BE2C (cell line): ENCODE results near the gene PPP1R3C.

Source experiments
- DNase-seq: peaks from one replicate; pipeline ENCODE4 v3.0.0-alpha.2; 2020
- H3K27me3 ChIP-seq: fragments of 250-450 bp; sonication (Bioruptor Pico); 2 replicates; pipeline ENCODE4 v1.5.1; 2020; ENCODE audit warnings: mild to moderate bottlenecking
- H3K36me3 ChIP-seq: fragments of 250-450 bp; sonication (Bioruptor Pico); 2 replicates; pipeline ENCODE4 v1.5.1; 2020; ENCODE audit warnings: mild to moderate bottlenecking
- H3K4me1 ChIP-seq: fragments of 250-450 bp; sonication (Bioruptor Pico); 2 replicates; pipeline ENCODE4 v1.5.1; 2020
- H3K4me3 ChIP-seq: 2 replicates; pipeline ENCODE4 v1.5.1; 2011; ENCODE audit warnings: low read depth, low read length
- H3K9me3 ChIP-seq: fragments of 250-450 bp; sonication (Bioruptor Pico); 2 replicates; pipeline ENCODE4 v1.5.1; 2020
- TF ChIP-seq, protein P1 (sequence below): IDR thresholded peaks from 2 replicates; pipeline ENCODE4 v1.5.1; 2012; ENCODE audit warnings: mild to moderate bottlenecking, low read depth, low read length

The PPP1R3C gene

GRCh38 chr10:91589658-91590035 is 43.2 kb downstream of the PPP1R3C start:
- H3K4me1 ChIP-seq = peaks cover 19% of the 10 kb centered on the region

DNA sequence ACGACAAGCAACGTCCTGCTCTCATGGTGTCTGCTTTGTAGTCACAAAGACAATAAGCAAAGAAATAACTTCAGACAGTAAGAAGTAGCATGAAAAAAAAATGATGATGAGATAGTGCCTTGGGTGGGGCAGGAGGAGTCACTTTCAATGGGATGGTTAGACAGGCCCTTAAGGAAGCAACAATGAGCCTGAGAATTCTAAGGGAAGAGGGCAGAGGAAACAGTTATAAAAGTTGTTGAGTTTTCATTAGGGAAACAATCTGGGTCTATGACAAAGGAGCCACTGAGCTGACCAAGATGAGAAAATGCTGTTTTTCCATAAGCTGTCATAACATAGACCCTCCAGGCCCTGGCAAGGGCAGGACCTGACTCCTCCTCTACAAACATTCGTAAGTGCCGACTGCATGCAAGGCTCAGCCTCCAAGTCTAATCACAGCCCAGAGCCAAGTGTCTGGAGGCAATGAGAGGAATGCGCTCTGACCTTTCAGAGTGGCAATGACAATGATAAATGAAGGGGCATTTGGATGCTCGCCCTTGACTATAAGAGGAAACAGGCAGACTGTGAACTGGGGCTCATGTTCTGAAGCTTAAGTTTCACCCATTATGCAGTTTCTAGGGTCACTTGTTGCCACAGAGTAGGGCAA is 43.7 kb downstream of the PPP1R3C start:
- no peaks in the 10 kb centered on the region for H3K9me3 ChIP-seq
- H3K4me3 ChIP-seq = no peak overlapping the region
- H3K36me3 ChIP-seq = no peaks in the 10 kb centered on the region
- no peaks in the 10 kb centered on the region for H3K27me3 ChIP-seq
- no peak for DNase-seq
- peaks cover 19% of the 10 kb centered on the region for H3K4me1 ChIP-seq
- TF ChIP-seq, protein P1, sequence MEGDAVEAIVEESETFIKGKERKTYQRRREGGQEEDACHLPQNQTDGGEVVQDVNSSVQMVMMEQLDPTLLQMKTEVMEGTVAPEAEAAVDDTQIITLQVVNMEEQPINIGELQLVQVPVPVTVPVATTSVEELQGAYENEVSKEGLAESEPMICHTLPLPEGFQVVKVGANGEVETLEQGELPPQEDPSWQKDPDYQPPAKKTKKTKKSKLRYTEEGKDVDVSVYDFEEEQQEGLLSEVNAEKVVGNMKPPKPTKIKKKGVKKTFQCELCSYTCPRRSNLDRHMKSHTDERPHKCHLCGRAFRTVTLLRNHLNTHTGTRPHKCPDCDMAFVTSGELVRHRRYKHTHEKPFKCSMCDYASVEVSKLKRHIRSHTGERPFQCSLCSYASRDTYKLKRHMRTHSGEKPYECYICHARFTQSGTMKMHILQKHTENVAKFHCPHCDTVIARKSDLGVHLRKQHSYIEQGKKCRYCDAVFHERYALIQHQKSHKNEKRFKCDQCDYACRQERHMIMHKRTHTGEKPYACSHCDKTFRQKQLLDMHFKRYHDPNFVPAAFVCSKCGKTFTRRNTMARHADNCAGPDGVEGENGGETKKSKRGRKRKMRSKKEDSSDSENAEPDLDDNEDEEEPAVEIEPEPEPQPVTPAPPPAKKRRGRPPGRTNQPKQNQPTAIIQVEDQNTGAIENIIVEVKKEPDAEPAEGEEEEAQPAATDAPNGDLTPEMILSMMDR = no peak

More at GRCh38 chr10:91589658-91590035, 43.2 kb downstream of the PPP1R3C start:
- TF ChIP-seq, protein P1 = no peak
- Histone ChIP-seq H3K27me3 (no peaks in the 10 kb centered on the region), H3K4me3 (no peak overlapping the region), H3K36me3 (no peaks in the 10 kb centered on the region), H3K9me3 (no peaks in the 10 kb centered on the region)
- DNase-seq = no peak

- no peak for DNase-seq
- TF ChIP-seq, protein P1 = no peak
- Histone ChIP-seq H3K36me3 (no peaks in the 10 kb centered on the region), H3K4me1 (peaks cover 19% of the 10 kb centered on the region), H3K27me3 (no peaks in the 10 kb centered on the region), H3K9me3 (no peaks in the 10 kb centered on the region), H3K4me3 (no peak overlapping the region)
These were observed 44.9 kb downstream of the PPP1R3C start for GRCh38 chr10:91587710-91588638.

DNA sequence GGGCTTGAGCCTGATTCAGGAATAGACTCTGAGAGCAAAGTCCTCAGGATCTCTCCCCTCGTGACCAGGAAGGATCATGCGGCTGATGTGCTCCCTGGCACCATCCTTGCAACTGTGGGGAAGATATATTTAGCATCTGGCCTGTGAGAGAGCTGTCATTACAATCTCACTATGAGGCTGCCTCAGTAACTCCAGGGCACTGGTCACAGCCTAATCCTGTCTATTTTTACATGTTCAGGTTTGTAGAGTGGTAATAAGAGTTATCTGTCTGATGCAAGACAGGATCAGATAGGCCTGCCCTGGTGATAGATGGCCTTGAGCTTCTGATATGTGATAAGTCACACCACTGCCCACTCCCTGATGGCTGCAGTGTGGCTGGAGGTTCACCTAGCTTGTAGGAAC is 50.7 kb downstream of the PPP1R3C start:
- no peaks in the 10 kb centered on the region for H3K9me3 ChIP-seq
- no peaks in the 10 kb centered on the region for H3K27me3 ChIP-seq
- H3K4me3 ChIP-seq = no peak overlapping the region
- DNase-seq = no peak
- TF ChIP-seq, protein P1 = no peak
- no peaks in the 10 kb centered on the region for H3K4me1 ChIP-seq
- H3K36me3 ChIP-seq = no peaks in the 10 kb centered on the region

DNA sequence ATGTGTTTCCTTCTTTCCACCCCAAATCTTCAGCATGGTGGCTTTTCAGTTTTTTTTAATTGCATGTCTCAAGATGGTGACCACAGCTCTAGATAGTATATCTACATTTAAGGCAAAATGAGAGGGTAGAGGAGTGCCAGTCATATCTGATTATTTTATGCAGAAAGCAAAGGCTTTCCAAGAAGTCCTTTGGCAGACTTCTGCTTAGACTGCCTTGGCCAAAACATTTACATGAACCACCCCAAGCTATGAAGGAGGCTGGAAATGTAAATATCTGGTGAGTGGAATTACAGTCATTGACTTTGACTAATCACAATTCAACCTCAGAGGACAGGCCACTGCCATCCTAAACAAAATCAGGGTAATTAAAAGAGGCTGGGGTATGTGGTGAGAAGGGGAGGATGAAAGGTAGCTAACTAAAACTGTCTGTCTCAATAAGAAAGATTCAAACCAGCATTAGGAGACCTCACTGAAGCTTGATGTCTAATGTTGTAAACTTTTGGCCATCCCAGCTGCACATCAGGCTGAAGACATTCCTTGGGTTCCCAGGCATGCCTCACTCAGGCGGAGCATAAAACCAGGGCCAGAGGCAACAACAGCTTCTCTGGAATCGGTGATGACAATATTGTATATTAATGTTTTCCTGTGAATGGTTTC is 53.4 kb downstream of the PPP1R3C start:
- Histone ChIP-seq H3K4me1 (peaks cover 8% of the 10 kb centered on the region; the same call in 1 of the 2 replicates), H3K9me3 (no peaks in the 10 kb centered on the region), H3K36me3 (no peaks in the 10 kb centered on the region), H3K27me3 (no peaks in the 10 kb centered on the region), H3K4me3 (no peak overlapping the region)
- TF ChIP-seq, protein P1 = no peak
- no peak for DNase-seq
